ENCODE results near the gene DMC1. TPM values are rescaled to one million over a fixed set of nuclear protein-coding genes. Genes with fewer than 3 reads are reported as not detected.

DMC1 gene
- total and polyA plus RNA-seq, 2 experiments from 2014 or later, result 5.0 to 18.5 TPM

GRCh38 chr22:38479096-38479837 lies 90.7 kb downstream of the DMC1 start:
- H3F3A ChIP-seq (replicated peaks; ENCODE audit: low read depth), result peaks cover 36% of the 10 kb centered on the region
- peaks cover 24% of the 10 kb centered on the region for H3K36me3 ChIP-seq (ENCODE audit: insufficient read depth)
- H2AFZ ChIP-seq, result no peak overlapping the region
- no peak; the same call in 2 of the 3 replicates for ATAC-seq
- H3K4me1 ChIP-seq (ENCODE audit: insufficient read depth), result no peaks in the 10 kb centered on the region
- Mint-ChIP-seq H3K4me3 (no peak overlapping the region), H3K9me3 (no peaks in the 10 kb centered on the region), H3K36me3 (ENCODE audit: low read depth) (peaks cover 38% of the 10 kb centered on the region), H3K27ac (no peak overlapping the region), H3K27me3 (ENCODE audit: insufficient read depth, low read depth, poor library complexity) (peaks cover 11% of the 10 kb centered on the region), H3K4me1 (peaks cover under 1% of the 10 kb centered on the region; the same call in 2 of the 3 replicates)
- no peak for TF ChIP-seq EZH2phosphoT487 (IDR thresholded peaks at IDR 0.05; ENCODE audit: unreplicated experiment)
- TF ChIP-seq EZH2 (IDR thresholded peaks at IDR 0.05; ENCODE audit: low read depth, unreplicated experiment), result no peak
- TF ChIP-seq ZNF462 (CRISPR knock-in tag; IDR thresholded peaks at IDR 0.05), result no peak
- no peak for TF ChIP-seq NANOG (IDR thresholded peaks at IDR 0.05; ENCODE audit: borderline replicate concordance)
- no peak for TF ChIP-seq CTCF (conservative IDR thresholded peaks at IDR 0.05; ENCODE audit: low read depth in 2 of 2)
- TF ChIP-seq REST (IDR thresholded peaks at IDR 0.05; ENCODE audit: unreplicated experiment), result no peak
- H3K27me3 ChIP-seq (ENCODE audit: insufficient read depth), result no peaks in the 10 kb centered on the region
- DNase-seq (ENCODE audit: low spot score), result no peak
- H3K27ac ChIP-seq (ENCODE audit: low read depth), result peak overlapping the region; percentile 78
- no peaks in the 10 kb centered on the region for H3K79me2 ChIP-seq (replicated peaks; ENCODE audit: insufficient read depth)
- H3K9me2 ChIP-seq (ENCODE audit: insufficient read depth), result no peaks in the 10 kb centered on the region
- no peak overlapping the region for H3K4me3 ChIP-seq
- peaks cover 12% of the 10 kb centered on the region for H4K20me1 ChIP-seq (replicated peaks; ENCODE audit: insufficient read depth)
- no peak overlapping the region for H3K4me2 ChIP-seq
